Measurements from ENCODE around the gene ZFYVE26.

GRCh38 chr14:67778792-67779191 lies 37.6 kb downstream of the ZFYVE26 start:
- TF ChIP-seq ZNF280D (tag by site-specific recombination; IDR thresholded peaks at IDR 0.05) = no peak
- TF ChIP-seq BCL11A (tag by site-specific recombination; IDR thresholded peaks at IDR 0.05; ENCODE audit: low read depth) = no peak
